SK-N-MC (cell line): Measurements from ENCODE around the gene MSANTD3.
A peak's percentile ranks its signal among the peaks of the same experiment; 100 is the strongest.

Experiments
- DNase-seq: peaks from one replicate; pipeline ENCODE4 v3.0.0-alpha.2; 2011; ENCODE audit warnings: low read depth, low spot score
- H3K27ac ChIP-seq: fragments of 200-600 bp; sonication (generic); 2 replicates; pipeline ENCODE4 v1.5.1; 2016; ENCODE audit warnings: mixed run types
- H3K36me3 ChIP-seq: fragments of 200-600 bp; sonication (generic); 2 replicates; pipeline ENCODE4 v1.6.1; 2017; ENCODE audit warnings: antibody characterized with exemption, low read length, mixed read lengths; ENCODE audit not compliant: insufficient read depth
- H3K4me3 ChIP-seq: fragments of 200-600 bp; sonication (generic); 2 replicates; pipeline ENCODE4 v1.5.1; 2016
- H3K9ac ChIP-seq: fragments of 200-600 bp; sonication (generic); 2 replicates; pipeline ENCODE4 v1.8.0; 2017; ENCODE audit warnings: mixed run types, mixed read lengths; ENCODE audit not compliant: insufficient read length
- H3K9me3 ChIP-seq: fragments of 200-600 bp; sonication (generic); 2 replicates; pipeline ENCODE4 v1.6.1; 2017; ENCODE audit warnings: low read depth, mild to moderate bottlenecking, antibody characterized with exemption, low read length, moderate library complexity, mixed read lengths
- EZH2 ChIP-seq: fragments of 200-600 bp; sonication (generic); IDR thresholded peaks from one replicate; pipeline ENCODE4 v1.6.1; 2017; ENCODE audit warnings: antibody characterized with exemption
- FOXP2 ChIP-seq: optimal IDR thresholded peaks from 2 replicates; pipeline ENCODE3; 2011; ENCODE audit warnings: mild to moderate bottlenecking, moderate library complexity; ENCODE audit not compliant: insufficient read depth; ENCODE audit errors: extremely low read length, control extremely low read depth
- POLR2AphosphoS5 ChIP-seq: IDR thresholded peaks from 2 replicates; pipeline ENCODE4 v1.6.1; 2012; ENCODE audit warnings: mild to moderate bottlenecking, low read depth, low read length, borderline replicate concordance

MSANTD3 gene

DNA sequence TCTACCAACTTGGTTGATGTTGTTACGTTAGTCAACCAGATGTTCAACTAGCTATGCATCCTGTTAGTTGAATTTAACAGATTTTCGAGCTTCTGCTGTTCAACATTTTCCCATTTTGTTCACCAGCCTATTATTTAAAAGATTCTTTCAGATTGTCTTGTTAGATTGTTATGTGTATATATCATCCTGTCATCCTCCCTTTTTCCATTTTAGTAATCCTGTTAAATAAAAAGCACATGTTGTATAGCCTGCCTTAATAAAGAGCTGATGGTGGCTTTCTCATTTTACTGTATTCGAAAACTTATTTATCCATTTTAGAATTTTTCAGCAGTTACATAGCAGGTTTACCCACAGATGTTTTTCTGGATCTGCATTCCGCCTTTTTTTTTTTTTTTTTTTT is 50.3 kb downstream of the MSANTD3 start:
- Histone ChIP-seq H3K36me3 (0 out of 2 replicates have a peak, but pooled peaks cover 3% of the 10 kb centered on the region), H3K4me3 (no peak overlapping the region), H3K9ac (no peak overlapping the region), H3K9me3 (no peaks in the 10 kb centered on the region), H3K27ac (peak overlapping the region; percentile 19; the same call in 1 of the 2 replicates)
- TF ChIP-seq EZH2, result no peak
- TF ChIP-seq FOXP2, result no peak
- TF ChIP-seq POLR2AphosphoS5, result no peak
- no peak for DNase-seq

DNA sequence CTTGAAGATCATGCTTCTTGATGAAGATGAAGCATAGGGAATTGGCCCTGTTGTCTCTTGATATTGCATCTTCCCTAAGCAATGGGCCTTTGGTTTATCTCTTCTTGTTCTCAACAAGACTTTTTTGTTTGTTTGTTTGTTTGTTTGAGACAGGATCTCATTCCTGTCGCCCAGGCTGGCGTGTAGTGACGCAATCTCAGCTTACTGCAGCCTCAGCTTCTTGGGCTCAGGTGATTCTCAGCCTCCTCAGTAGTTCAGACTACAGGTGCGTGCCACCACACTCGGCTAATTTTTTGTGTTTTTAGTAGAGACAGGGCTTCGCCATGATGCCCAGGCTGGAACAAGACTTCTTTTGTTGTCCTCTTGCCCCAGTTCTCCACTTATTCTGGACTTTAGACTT is 51.2 kb downstream of the MSANTD3 start:
- Histone ChIP-seq H3K36me3 (0 out of 2 replicates have a peak, but pooled peaks cover 3% of the 10 kb centered on the region), H3K4me3 (no peak overlapping the region), H3K9ac (no peak overlapping the region), H3K9me3 (no peaks in the 10 kb centered on the region), H3K27ac (no peak overlapping the region)
- no peak for DNase-seq
- TF ChIP-seq EZH2, result no peak
- no peak for TF ChIP-seq POLR2AphosphoS5

DNA sequence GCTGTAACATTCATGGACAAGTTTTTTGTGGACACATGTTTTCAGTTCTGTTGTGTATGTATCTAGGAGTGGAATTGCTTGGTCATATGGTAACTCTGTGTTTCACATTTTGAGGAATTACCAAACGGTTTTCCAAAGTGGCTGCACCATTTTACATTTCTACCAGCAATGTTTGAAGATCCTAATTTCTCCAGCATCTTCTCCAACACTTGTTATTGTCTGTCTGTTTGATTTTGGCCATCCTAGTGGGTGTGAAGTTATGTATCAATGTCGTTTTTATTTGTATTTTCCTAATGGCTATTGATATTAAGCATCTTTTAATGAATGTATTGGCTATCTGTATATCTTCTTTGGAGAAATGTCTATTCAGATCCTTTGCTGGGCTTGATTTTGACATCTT is 52.9 kb downstream of the MSANTD3 start:
- Histone ChIP-seq H3K27ac (no peak overlapping the region), H3K9ac (no peak overlapping the region), H3K4me3 (no peak overlapping the region), H3K9me3 (no peaks in the 10 kb centered on the region), H3K36me3 (0 out of 2 replicates have a peak, but pooled peaks cover 3% of the 10 kb centered on the region)
- TF ChIP-seq POLR2AphosphoS5 (no peak), FOXP2 (no peak), EZH2 (no peak)
- DNase-seq, result no peak

DNA sequence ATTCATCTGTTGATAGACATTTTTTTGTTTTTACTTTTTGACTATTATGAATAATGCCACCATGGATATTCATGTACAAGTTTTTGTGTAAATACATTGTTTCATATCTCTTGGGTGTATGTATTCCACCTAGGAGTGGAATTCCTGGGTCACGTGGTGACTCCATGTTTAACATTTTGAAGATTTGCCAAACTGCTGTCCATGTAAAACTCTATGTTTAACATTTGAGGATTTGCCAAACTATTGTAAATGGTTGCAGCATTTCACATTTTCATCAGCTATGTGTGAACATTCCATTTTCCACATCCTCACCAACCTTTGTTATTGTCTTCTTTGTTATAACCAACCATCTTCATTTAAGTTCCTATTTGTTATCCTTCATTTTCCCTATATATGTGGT is 58.3 kb downstream of the MSANTD3 start:
- H3K27ac ChIP-seq, result no peak overlapping the region
- H3K4me3 ChIP-seq, result no peak overlapping the region
- no peak for DNase-seq
- no peaks in the 10 kb centered on the region for H3K9me3 ChIP-seq
- peaks cover 4% of the 10 kb centered on the region; the same call in 1 of the 2 replicates for H3K36me3 ChIP-seq
- H3K9ac ChIP-seq, result no peak overlapping the region
- TF ChIP-seq POLR2AphosphoS5, result no peak
- no peak for TF ChIP-seq FOXP2
- no peak for TF ChIP-seq EZH2

DNA sequence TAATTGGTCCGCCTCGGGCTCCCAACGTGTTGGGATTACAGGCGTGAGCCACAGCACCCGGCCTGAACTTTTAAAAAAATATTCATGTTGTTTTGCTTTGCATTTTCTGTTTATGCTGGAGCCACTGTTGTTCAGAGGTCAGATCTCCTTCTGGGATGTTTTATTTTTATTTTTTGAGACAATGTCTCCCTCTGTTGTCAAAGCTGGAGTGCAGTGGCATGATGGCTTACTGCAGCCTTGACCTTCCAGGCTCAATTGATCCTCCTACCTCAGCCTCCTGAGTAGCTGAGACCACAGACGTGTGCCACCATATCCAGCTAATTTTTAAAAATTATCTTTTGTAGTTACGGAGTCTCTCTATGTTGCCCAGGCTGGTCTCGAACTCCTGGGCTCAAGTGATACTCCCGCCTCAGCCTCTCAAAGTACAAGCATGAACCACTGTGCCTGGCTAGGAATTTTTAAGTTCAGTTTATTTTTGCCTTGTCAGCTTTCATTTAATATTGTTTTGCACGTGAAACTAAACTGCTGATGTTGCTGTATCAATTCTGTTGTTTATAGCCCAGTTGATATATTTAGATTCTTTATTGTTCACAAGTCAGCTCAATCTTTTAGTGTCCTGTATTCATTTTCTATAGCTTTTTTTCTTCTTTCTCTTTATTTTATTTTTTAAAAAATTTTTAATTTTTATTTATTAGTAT is 59.7 kb downstream of the MSANTD3 start:
- Histone ChIP-seq H3K36me3 (peaks cover 4% of the 10 kb centered on the region; the same call in 1 of the 2 replicates), H3K9me3 (no peaks in the 10 kb centered on the region), H3K9ac (no peak overlapping the region), H3K27ac (0 out of 2 replicates have a peak overlapping the region, but pooled peaks have one; percentile 15), H3K4me3 (no peak overlapping the region)
- no peak for DNase-seq
- TF ChIP-seq POLR2AphosphoS5 (no peak), EZH2 (no peak), FOXP2 (no peak)

DNA sequence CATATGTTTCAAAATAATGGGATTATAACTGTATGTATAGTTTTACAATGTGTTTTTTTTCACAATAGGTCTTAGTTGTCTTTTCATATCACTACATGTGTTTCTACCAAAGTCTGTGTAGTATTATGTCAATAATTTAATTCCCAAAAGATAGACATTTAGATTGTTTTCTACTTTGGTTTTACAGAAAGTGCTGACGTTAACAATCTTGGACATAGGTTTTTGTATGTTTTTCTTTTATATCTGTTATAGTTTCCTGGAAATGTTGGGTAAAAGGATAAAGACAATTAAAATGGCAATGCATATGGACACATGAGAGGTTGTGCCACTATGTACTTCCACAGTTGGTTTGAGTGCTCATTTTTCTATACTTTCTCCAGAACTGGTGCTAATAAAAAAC is 61.2 kb downstream of the MSANTD3 start:
- H3K27ac ChIP-seq, result peak overlapping the region; percentile 39; the same call in 1 of the 2 replicates
- DNase-seq, result no peak
- H3K36me3 ChIP-seq, result peaks cover 4% of the 10 kb centered on the region; the same call in 1 of the 2 replicates
- H3K9me3 ChIP-seq, result no peaks in the 10 kb centered on the region
- no peak overlapping the region for H3K4me3 ChIP-seq
- no peak for TF ChIP-seq EZH2
- TF ChIP-seq FOXP2, result no peak
- TF ChIP-seq POLR2AphosphoS5, result no peak
- H3K9ac ChIP-seq, result no peak overlapping the region

DNA sequence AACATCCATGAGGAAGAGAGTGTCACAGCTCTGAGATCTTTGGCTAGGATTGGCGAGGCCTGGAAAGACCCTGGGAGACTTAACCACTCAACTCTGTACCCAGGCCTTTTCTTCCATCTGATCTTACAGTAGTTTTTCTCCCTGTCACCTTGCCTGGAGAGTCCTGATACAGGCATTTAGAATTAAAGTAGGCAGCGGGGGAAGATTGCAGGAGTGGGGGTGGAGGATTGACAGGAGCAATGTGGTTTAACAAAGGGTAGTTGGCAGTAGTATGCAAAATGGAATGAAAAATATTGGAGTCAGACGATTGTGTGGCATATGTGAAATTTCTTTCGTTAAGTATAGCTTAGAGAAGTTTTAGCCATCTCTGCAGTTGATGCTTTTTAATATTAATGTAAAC is 62.9 kb downstream of the MSANTD3 start:
- Histone ChIP-seq H3K36me3 (peaks cover 4% of the 10 kb centered on the region; the same call in 1 of the 2 replicates), H3K9ac (peak overlapping the region; percentile 51), H3K27ac (peak overlapping the region; percentile 75), H3K4me3 (peak overlapping the region; percentile 39), H3K9me3 (no peaks in the 10 kb centered on the region)
- DNase-seq, result no peak
- TF ChIP-seq EZH2 (no peak), FOXP2 (no peak), POLR2AphosphoS5 (no peak)

DNA sequence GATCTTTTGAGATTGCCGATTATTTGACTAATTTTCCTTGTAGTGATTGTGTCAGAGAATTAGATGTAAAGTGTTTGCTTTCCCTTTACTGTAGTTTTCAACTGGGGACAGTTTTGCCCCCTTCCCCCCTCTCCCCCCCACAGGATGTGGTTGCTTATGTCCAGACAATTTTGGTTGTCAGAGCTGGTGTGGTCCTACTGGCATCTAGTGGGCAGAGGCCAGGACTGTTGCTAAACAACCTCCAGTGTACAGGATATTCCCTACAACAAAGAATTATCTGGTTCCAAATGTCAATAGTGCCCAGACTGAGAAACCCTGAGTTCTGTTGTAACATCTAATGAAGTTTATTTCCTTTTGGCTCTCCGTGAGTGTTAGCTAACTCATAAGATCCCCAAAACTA is 66.0 kb downstream of the MSANTD3 start:
- no peak overlapping the region for H3K4me3 ChIP-seq
- no peak overlapping the region for H3K9ac ChIP-seq
- no peaks in the 10 kb centered on the region for H3K36me3 ChIP-seq
- H3K27ac ChIP-seq, result peak overlapping the region; percentile 54
- no peaks in the 10 kb centered on the region for H3K9me3 ChIP-seq
- TF ChIP-seq FOXP2, result no peak
- no peak for TF ChIP-seq POLR2AphosphoS5
- no peak for TF ChIP-seq EZH2
- no peak for DNase-seq
